HepG2 (cell line): ENCODE results near the gene CAGE1. TPM values are rescaled to one million over a fixed set of nuclear protein-coding genes. Genes with fewer than 3 reads are reported as not detected.

Experiments
- ARNT2 ChIP-seq: sonication (generic); formaldehyde crosslinking; IDR thresholded peaks from 2 replicates; pipeline ENCODE4 v1.8.0; 2022; ENCODE audit warnings: mild to moderate bottlenecking, low read depth, missing genetic modification reagents, moderate library complexity
- CAMTA2 ChIP-seq: sonication (generic); formaldehyde crosslinking; IDR thresholded peaks from 2 replicates; pipeline ENCODE4 v1.4.0; 2020; ENCODE audit warnings: mild to moderate bottlenecking, missing genetic modification reagents, borderline replicate concordance
- CCAR2 ChIP-seq: fragments of 200-400 bp; formaldehyde crosslinking; optimal IDR thresholded peaks from 2 replicates; pipeline ENCODE3; 2018; ENCODE audit warnings: low read depth, mild to moderate bottlenecking, low read length, moderate library complexity
- CEBPG ChIP-seq: IDR thresholded peaks from 2 replicates; pipeline ENCODE4 v1.6.1; 2016
- ETV5 ChIP-seq: IDR thresholded peaks from 2 replicates; pipeline ENCODE4 v1.6.1; 2018; ENCODE audit warnings: missing biosample characterization, missing genetic modification reagents, inconsistent platforms, borderline replicate concordance
- KDM5B ChIP-seq: sonication (generic); formaldehyde crosslinking; IDR thresholded peaks from 2 replicates; pipeline ENCODE4 v1.4.0; 2020; ENCODE audit warnings: missing genetic modification reagents, mild to moderate bottlenecking, borderline replicate concordance
- NONO ChIP-seq, 2 experiments: fragments of 450-650 bp in 1 of 2; sonication (generic) in 1 of 2; formaldehyde crosslinking in 1 of 2; IDR thresholded peaks in 1 of 2; conservative IDR thresholded peaks in 1 of 2; 2 replicates each; pipeline versions ENCODE4 v1.6.1 to v1.8.0; 2017 to 2022; ENCODE audit warnings: mild to moderate bottlenecking in 1 of 2, missing genetic modification reagents in 1 of 2, moderate library complexity in 1 of 2
- NR2C2 ChIP-seq: sonication (generic); formaldehyde crosslinking; IDR thresholded peaks from 2 replicates; pipeline ENCODE4 v1.4.0; 2020; ENCODE audit warnings: missing genetic modification reagents, mild to moderate bottlenecking, moderate library complexity, borderline replicate concordance
- SALL1 ChIP-seq: sonication (generic); formaldehyde crosslinking; IDR thresholded peaks from 2 replicates; pipeline ENCODE4 v1.8.0; 2022; ENCODE audit warnings: mild to moderate bottlenecking, missing genetic modification reagents
- SOX13 ChIP-seq, 3 experiments: fragments of 450-650 bp in 1 of 3; sonication (generic) in 1 of 3; formaldehyde crosslinking in 1 of 3; IDR thresholded peaks in 2 of 3; conservative IDR thresholded peaks in 1 of 3; 2 replicates each; pipeline versions ENCODE4 v1.5.0 to v1.6.1; 2016 to 2020; ENCODE audit warnings: antibody characterized with exemption in 1 of 3, mild to moderate bottlenecking in 1 of 3, missing compliant biosample characterization in 1 of 3, missing genetic modification reagents in 1 of 3, moderate library complexity in 1 of 3
- ZFP41 ChIP-seq: sonication (generic); formaldehyde crosslinking; IDR thresholded peaks from 2 replicates; pipeline ENCODE4 v1.4.0; 2020; ENCODE audit warnings: mild to moderate bottlenecking, missing genetic modification reagents, borderline replicate concordance
- ZNF10 ChIP-seq: sonication (generic); formaldehyde crosslinking; IDR thresholded peaks from 2 replicates; pipeline ENCODE4 v1.4.0; 2020; ENCODE audit warnings: mild to moderate bottlenecking, low read depth, missing genetic modification reagents, borderline replicate concordance
- ZNF225 ChIP-seq: sonication (generic); formaldehyde crosslinking; IDR thresholded peaks from 2 replicates; pipeline ENCODE4 v1.4.0; 2020; ENCODE audit warnings: mild to moderate bottlenecking, missing genetic modification reagents
- ZNF569 ChIP-seq: sonication (generic); formaldehyde crosslinking; IDR thresholded peaks from 2 replicates; pipeline ENCODE4 v1.5.0; 2020; ENCODE audit warnings: mild to moderate bottlenecking, missing genetic modification reagents, moderate library complexity, borderline replicate concordance
- ZNF614 ChIP-seq: IDR thresholded peaks from 2 replicates; pipeline ENCODE4 v1.6.1; 2018; ENCODE audit warnings: missing biosample characterization, missing genetic modification reagents, inconsistent platforms, borderline replicate concordance
- ZNF644 ChIP-seq: IDR thresholded peaks from 2 replicates; pipeline ENCODE4 v1.6.1; 2016; ENCODE audit warnings: low read depth
- ZSCAN21 ChIP-seq: sonication (generic); formaldehyde crosslinking; IDR thresholded peaks from 2 replicates; pipeline ENCODE4 v1.8.0; 2022; ENCODE audit warnings: mild to moderate bottlenecking, missing genetic modification reagents, moderate library complexity, borderline replicate concordance
- polyA plus RNA-seq, 8 experiments: library from polyadenylated mRNA; depleted of rRNA in 3 of 8; stranded (reverse) in 7 of 8; unstranded in 1 of 8; fragments of >200 nt; fragmentation: Illumina TruSeq in 4 of 8; extraction: Trizol in 4 of 8; gene quantifications; 2 replicates each; pipeline versions ENCODE4 v1.2.1 to v1.2.3, GENCODE V29; 2011 to 2016; ENCODE audit warnings: low read depth in 4 of 8, missing spikeins in 1 of 8, mixed read lengths in 1 of 8; ENCODE audit not compliant: insufficient read depth in 1 of 8
- total RNA-seq, 5 experiments: library from RNA; depleted of rRNA; stranded (reverse); fragments of >200 nt; fragmentation: Illumina TruSeq; extraction: Trizol; gene quantifications; 2 replicates each; pipeline ENCODE4 v1.2.3, GENCODE V29; 2016; ENCODE audit warnings: low read depth in 1 of 5
- TF ChIP-seq, protein P1 (sequence below): IDR thresholded peaks from 2 replicates; pipeline ENCODE4 v1.6.1; 2018; ENCODE audit warnings: missing genetic modification reagents, mild to moderate bottlenecking, missing compliant biosample characterization
- TF ChIP-seq, protein P2 (sequence below): IDR thresholded peaks from 2 replicates; pipeline ENCODE4 v1.6.1; 2012; ENCODE audit warnings: inconsistent platforms
- TF ChIP-seq, protein P3 (sequence below): IDR thresholded peaks from 2 replicates; pipeline ENCODE4 v1.6.1; 2016; ENCODE audit warnings: missing genetic modification reagents, missing compliant biosample characterization
- TF ChIP-seq, protein P4 (sequence below), 2 experiments: sonication (generic) in 1 of 2; formaldehyde crosslinking in 1 of 2; IDR thresholded peaks; 2 replicates each; pipeline versions ENCODE4 v1.4.0 to v1.6.1; 2016 to 2020; ENCODE audit warnings: borderline replicate concordance in 1 of 2, low read depth in 1 of 2, mild to moderate bottlenecking in 1 of 2, missing genetic modification reagents in 1 of 2

The CAGE1 gene
- total and polyA plus RNA-seq, 2 of the 13 experiments (the other 11 are each of a cell fraction or from before 2014, with no cell fraction given), result 0.03 to 0.15 TPM

DNA sequence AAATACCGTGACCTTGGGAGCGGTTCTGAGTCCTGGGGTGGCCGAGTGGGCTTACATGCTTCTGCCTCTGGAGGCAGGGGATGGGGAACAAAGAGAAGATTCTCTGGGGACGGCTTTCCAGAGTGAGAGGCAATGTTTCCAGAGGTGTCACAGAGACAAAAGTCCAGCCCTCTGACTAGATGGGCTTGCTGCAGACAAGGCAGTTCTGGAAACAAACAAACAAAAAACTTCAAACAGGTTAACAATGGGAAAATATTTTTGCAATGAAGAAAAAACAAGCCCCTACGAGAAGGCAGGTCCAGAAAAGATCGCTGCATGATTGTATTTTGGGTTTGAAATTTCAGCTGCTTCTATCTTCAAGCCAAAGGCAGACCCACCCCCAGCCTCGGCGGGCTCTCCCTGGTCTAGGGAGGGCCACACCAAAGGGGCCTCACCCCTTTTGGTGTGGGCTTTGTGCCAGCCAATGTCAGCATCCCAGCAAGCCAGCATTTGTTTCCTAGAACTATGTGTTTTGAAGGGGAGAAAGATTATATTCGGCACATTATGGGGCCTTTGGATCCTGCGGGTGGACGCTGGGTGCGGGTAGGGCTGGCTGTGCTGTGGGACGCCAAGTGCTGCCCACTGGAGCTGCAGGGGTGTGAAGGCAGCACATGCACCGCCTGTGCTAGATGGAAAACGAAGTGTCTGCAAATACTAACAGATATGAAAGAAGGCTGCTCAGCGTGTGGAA lies 43.0 kb upstream of the CAGE1 start (continued):
- TF ChIP-seq, protein P1, sequence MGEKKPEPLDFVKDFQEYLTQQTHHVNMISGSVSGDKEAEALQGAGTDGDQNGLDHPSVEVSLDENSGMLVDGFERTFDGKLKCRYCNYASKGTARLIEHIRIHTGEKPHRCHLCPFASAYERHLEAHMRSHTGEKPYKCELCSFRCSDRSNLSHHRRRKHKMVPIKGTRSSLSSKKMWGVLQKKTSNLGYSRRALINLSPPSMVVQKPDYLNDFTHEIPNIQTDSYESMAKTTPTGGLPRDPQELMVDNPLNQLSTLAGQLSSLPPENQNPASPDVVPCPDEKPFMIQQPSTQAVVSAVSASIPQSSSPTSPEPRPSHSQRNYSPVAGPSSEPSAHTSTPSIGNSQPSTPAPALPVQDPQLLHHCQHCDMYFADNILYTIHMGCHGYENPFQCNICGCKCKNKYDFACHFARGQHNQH (CRISPR knock-in tag), result no peak
- TF ChIP-seq ZNF614 (CRISPR knock-in tag), result peak; percentile 23; the same call in 1 of the 2 replicates
- TF ChIP-seq SALL1 (CRISPR knock-in tag), result peak; percentile 63
- TF ChIP-seq ZNF225 (CRISPR knock-in tag), result peak; percentile 60; the same call in 1 of the 2 replicates
- TF ChIP-seq KDM5B (CRISPR knock-in tag), result 0 out of 2 replicates have a peak, but pooled peaks have one; percentile 54
- TF ChIP-seq, protein P2, sequence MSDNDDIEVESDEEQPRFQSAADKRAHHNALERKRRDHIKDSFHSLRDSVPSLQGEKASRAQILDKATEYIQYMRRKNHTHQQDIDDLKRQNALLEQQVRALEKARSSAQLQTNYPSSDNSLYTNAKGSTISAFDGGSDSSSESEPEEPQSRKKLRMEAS, result peak; percentile 88
- no peak for TF ChIP-seq SOX13 (IDR thresholded peaks at IDR 0.05)
- peak in 1 of 2 experiments; percentile 31; a peak in 2 of 4 replicates for TF ChIP-seq SOX13 (CRISPR knock-in tag; conservative IDR thresholded peaks at IDR 0.05 in 1 of 2, IDR thresholded peaks at IDR 0.05 in 1 of 2)
- 0 out of 2 replicates have a peak, but pooled peaks have one; percentile 0 for TF ChIP-seq ZNF644 (CRISPR knock-in tag)
- peak; percentile 34; the same call in 1 of the 2 replicates for TF ChIP-seq ARNT2 (CRISPR knock-in tag)
- 0 out of 2 replicates have a peak, but pooled peaks have one; percentile 86 for TF ChIP-seq ZNF569 (CRISPR knock-in tag)
- TF ChIP-seq, protein P3, sequence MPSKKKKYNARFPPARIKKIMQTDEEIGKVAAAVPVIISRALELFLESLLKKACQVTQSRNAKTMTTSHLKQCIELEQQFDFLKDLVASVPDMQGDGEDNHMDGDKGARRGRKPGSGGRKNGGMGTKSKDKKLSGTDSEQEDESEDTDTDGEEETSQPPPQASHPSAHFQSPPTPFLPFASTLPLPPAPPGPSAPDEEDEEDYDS, result 0 out of 2 replicates have a peak, but pooled peaks have one; percentile 13
- TF ChIP-seq ZSCAN21 (CRISPR knock-in tag), result peak; percentile 44; the same call in 1 of the 2 replicates
- no peak for TF ChIP-seq ETV5 (CRISPR knock-in tag)
- TF ChIP-seq ZFP41 (CRISPR knock-in tag), result 0 out of 2 replicates have a peak, but pooled peaks have one; percentile 65
- TF ChIP-seq CCAR2, result no peak
- no peak for TF ChIP-seq NONO (IDR thresholded peaks at IDR 0.05)
- TF ChIP-seq NONO (CRISPR knock-in tag; conservative IDR thresholded peaks at IDR 0.05), result 0 out of 2 replicates have a peak, but pooled peaks have one; percentile 52
- 0 out of 2 replicates have a peak, but pooled peaks have one; percentile 16 for TF ChIP-seq NR2C2
- no peak for TF ChIP-seq ZNF10
- no peak for TF ChIP-seq CEBPG (CRISPR knock-in tag)
- 0 out of 2 replicates have a peak, but pooled peaks have one; percentile 31 for TF ChIP-seq CAMTA2 (CRISPR knock-in tag)
- TF ChIP-seq, protein P4, sequence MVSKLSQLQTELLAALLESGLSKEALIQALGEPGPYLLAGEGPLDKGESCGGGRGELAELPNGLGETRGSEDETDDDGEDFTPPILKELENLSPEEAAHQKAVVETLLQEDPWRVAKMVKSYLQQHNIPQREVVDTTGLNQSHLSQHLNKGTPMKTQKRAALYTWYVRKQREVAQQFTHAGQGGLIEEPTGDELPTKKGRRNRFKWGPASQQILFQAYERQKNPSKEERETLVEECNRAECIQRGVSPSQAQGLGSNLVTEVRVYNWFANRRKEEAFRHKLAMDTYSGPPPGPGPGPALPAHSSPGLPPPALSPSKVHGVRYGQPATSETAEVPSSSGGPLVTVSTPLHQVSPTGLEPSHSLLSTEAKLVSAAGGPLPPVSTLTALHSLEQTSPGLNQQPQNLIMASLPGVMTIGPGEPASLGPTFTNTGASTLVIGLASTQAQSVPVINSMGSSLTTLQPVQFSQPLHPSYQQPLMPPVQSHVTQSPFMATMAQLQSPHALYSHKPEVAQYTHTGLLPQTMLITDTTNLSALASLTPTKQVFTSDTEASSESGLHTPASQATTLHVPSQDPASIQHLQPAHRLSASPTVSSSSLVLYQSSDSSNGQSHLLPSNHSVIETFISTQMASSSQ (IDR thresholded peaks at IDR 0.05; ENCODE audit: low read depth), result no peak
- TF ChIP-seq, protein P4 (CRISPR knock-in tag; IDR thresholded peaks at IDR 0.05; ENCODE audit: borderline replicate concordance), result 0 out of 2 replicates have a peak, but pooled peaks have one; percentile 27
